Renal cortex interstitium (tissue), 11 donors: ENCODE data around the gene HNRNPF. TPM values are rescaled to one million over a fixed set of nuclear protein-coding genes. Genes with fewer than 3 reads are reported as not detected.
"Not testable (repeated sequence)": the region's sequence is repeated elsewhere in the genome, so short reads cannot be mapped to it uniquely, and the experiment has no call there.

ENCODE experiments used
- DNase-seq, 11 donors: peaks; one replicate each; pipeline ENCODE4 v3.0.0-alpha.2; 2013; ENCODE audit warnings: low read depth in 9 of 11, low spot score in 4 of 11; ENCODE audit errors: extremely low read depth in 1 of 11
- polyA plus RNA-seq, 3 donors: library from polyadenylated mRNA; unstranded; fragments of 120-200 nt; gene quantifications; one replicate each; pipeline ENCODE4 v1.2.1, GENCODE V29; 2013; ENCODE audit not compliant: insufficient read length in 3 of 3

HNRNPF gene
- polyA plus RNA-seq, 3 donors, result 214 to 225 (median 217) TPM

DNA sequence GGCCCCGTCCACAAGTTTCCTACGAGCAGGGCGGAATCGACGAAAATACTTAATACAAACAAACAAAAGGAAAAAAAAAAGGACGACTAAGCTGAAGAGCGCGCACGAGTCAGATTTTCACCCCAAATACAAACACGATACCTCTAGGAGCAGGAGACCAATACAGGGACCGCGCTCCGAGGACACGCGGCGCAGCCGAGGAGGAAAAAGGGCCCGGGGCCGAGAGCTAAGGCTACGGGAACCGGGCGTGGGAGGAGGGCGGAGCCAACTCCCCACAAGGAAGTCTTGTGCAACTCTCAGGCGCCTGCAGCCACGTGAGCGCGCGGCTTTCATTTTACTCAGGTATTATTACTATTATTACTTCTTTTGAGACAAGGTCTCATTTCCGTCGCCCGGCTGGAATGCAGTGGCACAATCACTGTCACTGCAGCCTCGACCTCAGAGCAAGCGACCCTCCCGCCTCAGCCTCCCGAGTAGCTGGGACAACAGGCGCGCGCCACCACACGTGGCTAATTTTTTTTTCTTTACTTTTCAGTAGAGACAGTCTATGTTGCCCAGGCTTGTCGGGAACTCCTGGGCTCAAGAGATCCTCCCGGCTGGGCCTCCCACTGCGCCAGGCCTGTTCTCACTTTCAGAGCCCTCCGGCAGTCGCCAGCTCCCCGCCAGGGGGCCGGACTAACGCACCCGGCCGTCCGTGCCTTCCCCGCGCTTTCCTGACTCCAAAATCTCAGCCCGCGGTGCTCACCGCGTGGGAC, 1.2 kb downstream of the HNRNPF start:
- peak in 10 of 11 donors; percentile 71 to 89 (median 82) for DNase-seq

DNA sequence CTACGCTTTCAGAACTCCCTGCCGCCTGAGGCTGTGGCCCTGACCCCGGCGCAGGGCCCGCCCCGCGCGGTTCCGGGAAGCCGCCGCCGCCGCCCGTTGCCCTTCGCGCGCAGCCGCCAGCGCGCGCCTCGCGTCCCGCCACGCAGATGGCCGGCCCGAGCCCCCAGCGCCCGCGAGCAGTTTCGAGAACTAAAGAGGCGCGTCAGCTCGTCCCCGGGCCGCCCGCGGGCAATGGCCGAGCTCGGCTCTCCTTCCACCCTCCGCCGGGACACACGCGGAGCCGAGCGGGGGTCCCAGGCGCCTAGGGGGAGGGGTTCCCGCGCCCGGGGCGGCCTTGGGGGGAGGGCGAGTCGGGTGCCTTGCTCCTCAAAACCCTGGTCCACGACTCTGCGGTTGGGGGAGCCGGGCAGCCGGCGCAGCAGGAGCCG, 1.8 kb downstream of the HNRNPF start:
- DNase-seq, result peak in 2 of 11 donors; percentile 37 to 42

DNA sequence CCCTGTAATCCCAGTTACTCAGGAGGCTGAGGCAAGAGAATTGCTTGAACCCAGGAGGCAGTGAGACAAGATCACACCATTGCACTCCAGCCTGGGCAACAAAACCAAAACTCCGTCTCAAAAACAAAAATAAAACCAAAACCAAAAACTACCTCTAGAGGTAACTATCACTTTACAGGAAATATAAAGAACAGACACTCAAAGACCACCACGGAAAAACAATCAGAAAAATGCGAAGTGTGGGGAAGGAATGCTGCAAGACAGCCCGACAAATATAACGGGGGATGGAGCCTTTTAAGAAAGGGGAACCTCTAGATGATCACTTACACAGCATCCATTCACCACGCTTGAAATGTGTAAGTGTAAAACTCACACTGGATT, 4.3 kb downstream of the HNRNPF start:
- no peak for DNase-seq

DNA sequence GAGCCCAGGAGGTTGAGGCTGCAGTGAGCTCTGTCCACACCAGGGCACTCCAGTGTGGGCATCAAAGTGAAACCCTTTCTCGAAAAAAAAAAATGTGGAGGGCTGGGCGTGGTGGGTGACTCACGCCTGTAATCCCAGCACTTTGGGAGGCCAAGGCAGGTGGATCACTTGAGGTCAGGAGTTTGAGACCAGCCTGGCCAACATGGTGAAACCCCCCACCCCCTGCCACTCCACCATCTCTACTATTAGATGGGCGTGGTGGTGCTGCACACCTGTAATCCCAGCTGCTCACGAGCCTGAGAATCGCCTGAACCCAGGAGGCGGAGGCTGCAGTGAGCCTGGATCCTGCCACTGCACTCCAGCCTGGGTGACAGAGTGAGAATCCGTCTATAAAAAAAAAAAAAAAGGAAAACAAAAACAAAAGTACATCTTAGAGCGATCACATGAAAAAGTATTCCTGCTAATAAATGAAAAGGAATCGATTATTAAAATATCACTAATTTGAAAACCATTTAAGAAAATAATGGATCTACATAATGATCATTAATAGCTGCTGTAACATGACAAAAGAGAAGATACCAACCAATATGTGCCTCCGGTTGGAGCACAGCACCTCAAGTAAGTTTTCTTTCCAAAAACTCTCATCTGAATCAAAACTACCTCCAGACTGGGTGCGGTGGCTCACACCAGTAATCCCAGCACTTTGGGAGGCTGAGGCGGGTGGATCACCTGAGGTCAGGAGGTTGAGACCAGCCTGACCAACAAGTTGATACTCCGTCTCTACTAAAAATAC, 4.9 kb downstream of the HNRNPF start:
- DNase-seq, result no peak

DNA sequence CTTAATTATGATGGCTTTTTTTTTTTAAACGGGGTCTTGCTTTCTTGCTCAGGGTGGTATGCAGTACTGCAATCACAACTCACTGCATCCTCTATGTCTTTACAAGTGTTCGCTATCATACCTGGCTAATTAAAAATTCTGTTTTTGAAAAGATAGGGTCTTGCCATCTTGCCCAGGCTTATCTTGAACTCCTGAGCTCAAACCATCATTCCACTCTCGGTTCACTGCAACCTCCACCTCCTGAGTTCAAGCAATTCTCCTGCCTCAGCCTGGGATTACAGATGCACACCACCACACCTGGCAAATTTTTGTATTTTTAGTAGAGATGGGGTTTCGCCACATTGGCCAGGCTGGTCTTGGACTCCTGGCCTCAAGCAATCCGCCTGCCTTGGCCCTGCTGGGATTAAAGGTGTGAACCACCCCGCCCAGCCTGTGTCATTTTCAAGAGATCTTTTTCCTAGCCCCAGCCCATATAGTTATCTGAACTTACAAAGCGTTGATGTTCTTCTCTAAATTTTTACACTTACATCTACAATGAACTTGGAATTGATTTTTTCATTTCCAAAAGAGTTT, 6.0 kb downstream of the HNRNPF start:
- no peak for DNase-seq

DNA sequence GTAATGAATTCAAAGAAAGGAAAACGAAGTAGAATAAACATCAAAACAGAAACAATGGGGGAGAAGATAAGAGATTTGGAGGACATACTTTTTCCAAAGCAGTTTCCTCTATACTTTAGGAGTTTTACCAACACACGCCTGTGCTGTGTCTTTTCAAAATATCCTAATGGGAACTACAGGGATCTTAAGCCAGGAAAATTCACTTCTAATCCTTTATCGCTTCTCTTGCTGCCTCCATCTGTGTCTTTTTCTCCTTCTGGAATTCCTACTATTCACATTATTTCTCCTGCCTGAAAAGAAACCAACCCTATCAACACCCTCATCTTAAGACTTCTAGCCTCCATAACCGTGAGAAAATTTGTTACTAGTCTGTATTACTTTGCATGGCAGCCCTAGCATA, 6.8 kb downstream of the HNRNPF start:
- no peak for DNase-seq

DNA sequence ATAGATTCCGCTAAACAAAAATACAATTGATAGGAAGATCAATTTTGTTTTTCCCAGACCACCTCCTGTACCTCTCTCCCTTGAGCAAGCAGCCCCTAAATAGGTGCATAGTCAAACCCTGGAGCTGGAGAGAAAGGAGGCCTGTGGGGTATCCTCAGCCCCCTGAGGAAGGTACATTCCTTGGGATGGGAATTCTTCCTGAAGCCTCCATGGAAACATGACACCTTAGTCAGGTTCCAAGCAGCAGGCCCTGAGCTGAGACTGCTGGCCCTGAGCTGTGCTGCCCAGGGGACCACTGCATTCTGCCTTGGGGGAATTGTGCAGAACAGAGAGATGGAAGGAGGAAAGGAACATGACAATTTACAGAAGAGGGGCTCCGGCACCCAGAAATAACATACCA, 7.4 kb downstream of the HNRNPF start:
- DNase-seq, result no peak

DNA sequence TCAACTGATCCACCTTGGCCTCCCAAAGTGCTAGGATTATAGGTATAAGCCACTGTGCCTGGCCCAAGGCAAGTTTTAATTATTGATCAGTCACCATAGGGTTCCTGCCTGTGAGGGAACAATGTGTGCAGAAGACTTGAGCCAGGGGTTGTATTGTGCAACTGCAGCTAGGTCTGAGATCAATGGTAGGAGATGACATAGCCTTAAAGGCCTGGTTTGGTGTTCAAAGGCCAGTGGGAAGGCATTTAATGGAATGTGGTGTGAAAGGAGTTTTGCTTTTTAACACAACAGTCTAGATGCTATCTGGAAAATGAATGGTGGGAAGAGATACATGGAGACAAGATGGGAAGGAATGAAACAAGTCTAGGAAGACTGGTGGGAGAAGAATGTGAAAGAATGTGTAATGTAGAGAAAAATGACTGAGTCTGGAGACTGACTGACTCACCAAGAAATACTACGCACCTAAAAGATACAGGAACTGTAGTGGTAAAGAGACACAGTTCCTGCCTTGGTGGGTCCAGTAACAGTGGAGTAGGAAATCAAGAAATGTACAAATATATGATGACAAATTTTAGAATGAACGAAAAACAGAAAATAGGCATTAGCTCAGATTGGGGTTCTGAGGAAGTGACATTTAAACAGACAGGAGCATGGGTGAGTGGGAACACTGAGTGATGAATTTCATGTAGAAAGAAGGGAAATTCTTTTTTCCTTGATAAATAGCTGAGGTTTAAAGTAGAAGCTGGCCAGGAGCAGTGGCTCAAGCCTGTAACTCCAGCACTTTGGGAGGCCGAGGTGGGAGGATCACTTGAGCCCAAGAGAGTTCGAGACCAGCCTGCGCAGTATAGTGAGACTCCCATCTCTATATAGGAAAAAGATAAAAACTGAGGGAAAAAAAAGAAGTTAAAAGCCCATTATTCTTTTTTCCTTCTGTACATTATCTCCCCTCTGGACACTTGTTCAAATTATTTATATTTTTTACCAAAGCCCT, 9.4 kb downstream of the HNRNPF start:
- no peak for DNase-seq

DNA sequence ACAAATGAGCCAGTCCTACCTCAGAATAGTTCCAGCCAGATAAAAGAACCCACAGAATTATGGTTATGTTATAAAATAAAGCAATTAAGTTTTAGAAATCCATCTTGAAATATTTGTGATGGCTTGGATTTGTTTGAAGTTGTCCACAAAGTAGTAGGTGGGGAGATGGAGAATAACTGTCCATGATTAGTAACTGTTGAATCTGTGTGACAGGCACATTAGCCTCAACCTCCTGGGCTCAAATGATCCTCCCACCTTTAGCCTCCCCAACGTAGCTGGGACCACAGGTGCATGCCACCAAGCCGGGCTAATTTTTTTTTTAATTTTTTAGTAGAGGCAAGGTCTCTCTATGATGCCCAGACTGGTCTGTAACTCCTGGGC, 10.1 kb downstream of the HNRNPF start:
- DNase-seq, result no peak

DNA sequence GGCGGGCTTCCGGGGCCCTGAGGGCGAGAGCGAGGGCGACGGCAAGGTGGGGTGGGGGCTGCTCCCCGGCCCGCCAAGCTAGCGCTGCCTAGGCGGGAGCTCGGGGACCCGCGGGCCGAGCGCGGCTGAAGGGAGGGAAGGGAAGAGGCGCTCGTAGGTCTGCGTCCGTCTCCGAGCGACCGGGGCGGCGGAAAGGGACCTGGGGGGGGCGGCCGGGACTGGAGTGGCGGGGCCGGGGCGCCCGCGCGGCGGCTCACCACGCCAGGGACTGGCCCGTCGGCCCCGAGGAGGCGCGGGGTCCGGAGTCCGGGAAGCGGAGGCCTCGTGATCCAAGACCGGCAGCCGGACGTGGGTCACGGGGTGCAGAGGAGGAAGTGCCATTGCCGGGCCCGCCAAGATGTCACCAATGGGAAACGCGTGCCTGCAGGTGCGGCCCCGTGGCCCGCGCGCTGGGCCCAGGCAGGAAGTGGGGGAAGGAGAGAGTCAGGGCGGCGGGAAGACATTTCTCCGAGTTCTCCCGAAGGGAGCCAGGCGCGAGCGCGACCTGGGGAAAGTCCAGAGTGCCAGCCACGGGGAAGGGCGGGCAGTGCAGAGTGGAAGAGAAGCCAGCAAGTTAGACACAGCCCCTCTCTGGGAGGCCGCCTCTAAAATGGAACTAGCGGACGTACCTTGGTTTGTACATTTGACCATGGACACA, 11.9 kb downstream of the HNRNPF start:
- peak in 7 of 11 donors; percentile 56 to 82 (median 75) for DNase-seq

DNA sequence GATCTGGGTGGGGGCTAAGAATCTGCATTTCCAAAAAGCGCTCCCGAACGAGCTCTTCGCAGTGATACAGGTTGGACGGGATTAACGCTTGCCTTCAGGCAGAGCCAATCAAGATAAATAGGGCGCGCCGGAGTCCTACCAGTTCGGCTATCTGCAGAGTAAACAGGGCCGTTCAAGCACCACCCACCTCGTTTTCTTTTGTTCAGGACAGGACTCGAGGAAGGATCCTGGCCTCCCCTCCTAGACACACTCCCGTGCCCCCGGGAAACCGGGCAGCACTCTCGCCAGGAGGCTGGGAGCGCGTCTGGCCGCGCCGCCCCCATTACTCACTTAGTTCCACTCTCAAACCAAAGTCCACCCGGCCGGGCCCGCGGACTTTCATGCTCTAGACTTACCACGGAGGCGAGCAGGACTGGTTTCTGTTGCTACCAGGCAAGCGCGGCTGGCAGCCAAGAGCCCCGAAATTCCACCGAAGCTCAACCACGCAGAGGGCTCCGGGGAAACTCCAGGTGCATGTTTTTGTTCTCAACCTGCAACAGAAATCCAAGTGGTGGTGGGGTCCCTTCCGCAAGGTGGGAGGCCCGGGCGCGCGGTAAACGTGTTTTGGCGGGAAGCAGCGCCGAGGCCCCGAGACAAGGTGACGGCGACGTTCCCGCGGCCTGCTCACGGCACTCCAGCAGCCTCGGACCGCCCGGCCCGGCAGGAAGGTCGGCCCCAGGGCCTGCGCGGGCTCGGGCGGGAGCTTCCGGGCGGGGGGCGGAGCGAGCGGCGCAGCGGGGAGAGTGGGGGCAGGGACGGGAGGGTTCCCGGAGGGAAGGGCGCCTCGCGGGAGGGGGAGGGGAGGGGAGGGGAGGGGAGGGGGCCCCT, 12.7 kb downstream of the HNRNPF start:
- peak in 6 of 11 donors; percentile 38 to 73 (median 66) for DNase-seq

DNA sequence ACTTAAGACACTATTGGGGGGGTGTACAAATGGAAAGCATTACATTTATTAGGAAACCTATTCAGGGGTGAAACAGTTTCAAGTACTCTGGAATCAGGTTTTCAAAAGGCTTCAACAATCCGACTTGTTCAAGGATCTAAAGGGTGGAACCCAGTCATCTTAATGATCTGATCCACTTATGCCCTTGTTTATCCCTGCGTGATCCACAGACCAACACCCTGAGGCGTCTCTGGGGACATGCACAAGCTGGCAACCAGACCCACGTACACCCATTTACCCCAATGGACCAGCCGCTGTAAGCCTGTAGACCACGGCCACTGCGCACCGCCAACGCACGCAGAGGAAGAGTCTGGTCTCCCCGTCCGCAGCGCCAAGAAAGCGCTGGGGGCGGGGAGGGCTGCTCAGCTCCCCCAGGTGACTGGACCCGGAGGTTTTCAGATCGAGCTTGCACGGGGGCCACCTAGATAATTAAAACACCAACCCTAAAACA, 13.4 kb downstream of the HNRNPF start:
- no peak for DNase-seq

DNA sequence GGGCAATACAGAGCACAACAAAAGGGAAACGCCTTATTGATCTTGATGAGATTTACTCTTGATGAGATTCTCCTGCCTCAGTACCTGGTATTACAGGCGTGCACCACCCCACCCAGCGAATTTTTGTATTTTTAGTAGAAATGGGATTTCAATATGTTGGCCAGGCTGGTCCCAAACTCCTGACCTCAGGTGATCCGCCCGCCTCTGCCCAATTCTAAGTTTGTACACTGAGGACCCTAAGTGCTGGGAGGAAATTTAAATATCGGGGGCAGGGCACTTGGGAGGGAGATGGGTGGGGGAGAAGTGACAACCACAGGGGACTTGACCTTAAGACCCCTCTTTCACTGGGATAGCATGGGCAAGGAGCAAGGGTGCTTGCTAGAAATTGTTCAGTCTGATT, 14.1 kb downstream of the HNRNPF start:
- no peak for DNase-seq

DNA sequence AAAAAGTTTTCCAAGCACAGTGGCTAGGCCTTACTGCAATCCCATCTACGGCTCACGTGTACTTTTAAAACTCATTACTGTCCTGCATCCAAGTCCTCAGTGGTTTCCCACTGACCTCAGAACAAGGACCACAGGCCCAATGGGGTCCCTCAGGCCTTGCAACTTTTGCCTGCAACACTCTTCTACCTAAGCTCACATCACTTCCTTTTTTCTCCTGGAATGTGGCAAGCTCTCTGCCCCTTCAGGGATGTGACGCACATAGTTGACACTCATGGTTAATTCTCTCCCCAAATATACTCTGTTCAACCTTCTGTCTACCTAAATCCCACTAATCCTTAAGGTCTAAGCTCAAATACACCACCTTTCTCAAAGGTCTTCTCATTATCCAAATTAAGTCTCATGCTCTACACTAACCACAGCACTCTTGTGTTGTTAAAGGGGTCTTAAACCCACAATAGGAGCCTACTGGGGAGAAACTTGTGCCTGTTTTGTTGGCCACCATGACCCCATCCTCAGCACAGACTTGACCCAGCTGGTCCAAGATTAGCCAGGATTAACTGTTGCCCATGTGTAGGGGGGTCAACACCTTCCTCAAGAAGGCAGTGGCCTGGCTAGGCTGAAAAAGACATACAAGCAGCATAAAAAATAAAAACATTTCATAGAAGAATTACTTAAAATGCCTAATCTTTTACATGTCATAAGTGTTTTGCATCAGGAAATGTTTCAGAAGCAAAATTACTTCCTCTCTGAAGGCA, 15.2 kb downstream of the HNRNPF start:
- DNase-seq, result no peak

DNA sequence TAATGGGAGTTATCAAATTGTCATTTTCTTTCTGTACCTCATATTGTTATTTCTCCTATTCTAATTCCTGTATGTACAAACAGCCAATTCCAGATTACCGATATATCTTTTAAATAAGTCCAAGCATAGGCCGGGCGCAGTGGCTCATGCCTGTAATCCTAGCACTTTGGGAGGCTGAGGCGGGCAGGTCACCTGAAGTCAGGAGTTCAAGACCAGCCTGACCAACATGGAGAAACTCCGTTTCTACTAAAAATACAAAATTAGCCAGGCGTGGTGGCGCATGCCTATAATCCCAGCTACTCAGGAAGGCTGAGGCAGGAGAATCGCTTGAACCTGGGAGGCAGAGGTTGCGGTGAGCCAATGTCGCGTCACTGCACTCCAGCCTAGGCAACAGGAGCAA, 15.8 kb downstream of the HNRNPF start:
- DNase-seq, result not testable (repeated sequence)

DNA sequence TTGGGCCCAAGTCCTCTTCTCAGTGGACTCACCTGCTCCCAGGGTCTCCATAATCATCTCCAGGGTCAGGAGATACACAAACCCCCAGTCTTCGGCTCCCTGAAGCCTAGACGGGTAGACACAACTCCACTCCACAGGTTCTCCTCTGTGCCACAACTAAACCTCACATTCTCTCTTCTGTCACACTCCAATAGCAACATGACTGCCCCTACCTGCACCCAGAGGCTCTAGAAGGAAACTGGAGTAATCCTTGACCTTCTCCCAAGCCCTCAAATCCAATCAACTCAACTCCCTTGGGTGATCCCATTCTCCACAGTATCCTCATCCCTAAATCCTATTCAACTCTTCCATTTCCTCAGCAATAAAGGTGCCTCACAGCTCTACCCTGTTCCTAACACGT, 16.2 kb downstream of the HNRNPF start:
- DNase-seq, result no peak

DNA sequence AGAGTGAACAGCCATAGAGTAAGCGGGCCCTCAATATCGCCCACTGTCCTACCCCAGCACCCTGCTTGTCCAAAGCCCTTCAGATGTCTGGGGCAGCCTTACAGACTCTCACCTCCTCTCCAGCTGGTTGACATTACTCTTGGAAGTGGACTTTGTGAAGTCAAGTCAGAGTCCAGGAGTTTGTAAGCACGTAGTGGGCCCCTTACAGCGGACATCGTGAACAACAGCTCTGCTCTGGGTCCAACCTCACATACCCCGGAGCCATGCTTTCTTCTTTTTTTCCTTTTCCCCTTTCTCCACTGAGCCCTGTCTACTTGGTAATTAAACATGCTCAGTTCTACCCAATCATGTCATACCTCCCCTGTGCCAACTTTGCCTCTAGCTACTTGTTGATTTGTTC, 17.5 kb downstream of the HNRNPF start:
- no peak for DNase-seq
